Transverse colon (tissue), 3 donors: ENCODE measurements around the gene MYBPC2.

Source experiments
- EP300 ChIP-seq: sonication (generic); formaldehyde crosslinking; IDR thresholded peaks from one replicate; pipeline ENCODE4 v1.6.1; 2017; ENCODE audit warnings: antibody characterized with exemption, low read depth
- POLR2A ChIP-seq: fragments of 450-650 bp; IDR thresholded peaks from one replicate; pipeline ENCODE4 v1.6.1; 2016; ENCODE audit warnings: antibody characterized with exemption, mild to moderate bottlenecking, moderate library complexity
- TF ChIP-seq, protein P1 (sequence below), 5 experiments: fragments of 200-600 bp in 3 of 5; fragments of 450-650 bp in 2 of 5; sonication (generic) in 3 of 5; IDR thresholded peaks; 1 replicate in 2 of 5; 2 replicates in 3 of 5; pipeline ENCODE4 v1.5.1; 2016 to 2017; ENCODE audit warnings: antibody characterized with exemption in 5 of 5, inconsistent platforms in 3 of 5, mild to moderate bottlenecking in 2 of 5, moderate library complexity in 1 of 5

- TF ChIP-seq, protein P1, sequence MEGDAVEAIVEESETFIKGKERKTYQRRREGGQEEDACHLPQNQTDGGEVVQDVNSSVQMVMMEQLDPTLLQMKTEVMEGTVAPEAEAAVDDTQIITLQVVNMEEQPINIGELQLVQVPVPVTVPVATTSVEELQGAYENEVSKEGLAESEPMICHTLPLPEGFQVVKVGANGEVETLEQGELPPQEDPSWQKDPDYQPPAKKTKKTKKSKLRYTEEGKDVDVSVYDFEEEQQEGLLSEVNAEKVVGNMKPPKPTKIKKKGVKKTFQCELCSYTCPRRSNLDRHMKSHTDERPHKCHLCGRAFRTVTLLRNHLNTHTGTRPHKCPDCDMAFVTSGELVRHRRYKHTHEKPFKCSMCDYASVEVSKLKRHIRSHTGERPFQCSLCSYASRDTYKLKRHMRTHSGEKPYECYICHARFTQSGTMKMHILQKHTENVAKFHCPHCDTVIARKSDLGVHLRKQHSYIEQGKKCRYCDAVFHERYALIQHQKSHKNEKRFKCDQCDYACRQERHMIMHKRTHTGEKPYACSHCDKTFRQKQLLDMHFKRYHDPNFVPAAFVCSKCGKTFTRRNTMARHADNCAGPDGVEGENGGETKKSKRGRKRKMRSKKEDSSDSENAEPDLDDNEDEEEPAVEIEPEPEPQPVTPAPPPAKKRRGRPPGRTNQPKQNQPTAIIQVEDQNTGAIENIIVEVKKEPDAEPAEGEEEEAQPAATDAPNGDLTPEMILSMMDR (IDR thresholded peaks at IDR 0.05): no peak
- no peak for TF ChIP-seq POLR2A
- no peak for TF ChIP-seq EP300
Observed at GRCh38 chr19:50387176-50387867, 45.4 kb upstream of the MYBPC2 start.
